Heart left ventricle (tissue), 13 donors: ENCODE data around the gene SART1.

Experiments
- CTCF ChIP-seq, 12 donors: fragments of 200-600 bp; sonication (generic) in 4 of 12; IDR thresholded peaks; one replicate each; pipeline versions ENCODE4 v1.5.0 to v1.8.0; 2018 to 2022; ENCODE audit warnings: antibody characterized with exemption in 12 of 12, mild to moderate bottlenecking in 5 of 12
- POLR2A ChIP-seq, 2 donors: fragments of 450-650 bp; IDR thresholded peaks; one replicate each; pipeline ENCODE4 v1.6.1; 2017; ENCODE audit warnings: antibody characterized with exemption in 2 of 2, mild to moderate bottlenecking in 2 of 2, moderate library complexity in 2 of 2
- donor health status: ischemic (EF 13 %, LVEDD 7.1; RV severe dilation, severe dysfunction).
- donor health status: DM: no; HTN: yes; CAD: no.
- donor health status: DM: no; HTN: no; CAD: no.
- donor health status: ischemic (EF 25% LVEDD 6.9; RV normal size, moderate dysfunction).
- donor health status: ischemic (EF 25% LVEDD 5.7; RV mildly dilated, moderate dysfunction).
- donor health status: ischemic (EF 35%, LVEDD 5.7; RV mildly dilated, moderate dysfunction).
- donor health status: nonischemic (EF 11% LVEDD 7.7; RV severe dilation, severe dysfunction).
- donor health status: DM: yes; HTN: yes; CAD: no.
- donor health status: PGD.
- donor health status: ischemic (EF 29% LVEDD 5.4; RV normal size, mild dysfunction).
- donor health status: nonischemic (EF 23%, LVEDD 6.1; RV moderate dilation, normal function).

- no peak for TF ChIP-seq CTCF (IDR thresholded peaks at IDR 0.05)
- no peak for TF ChIP-seq POLR2A (IDR thresholded peaks at IDR 0.05)
Measured at GRCh38 chr11:65944191-65944590, 17.3 kb upstream of the SART1 start.
